SK-N-SH treated with all-trans-retinoic acid at 6 μM for 48 hours (cell line): Measurements from ENCODE around the gene ACAP2.

ENCODE experiments used
- CSRNP3 ChIP-seq: fragments of 250-450 bp; sonication (Bioruptor Pico); IDR thresholded peaks from 2 replicates; pipeline ENCODE4 v1.5.1; 2021; ENCODE audit warnings: mild to moderate bottlenecking, moderate library complexity
- GLIS3 ChIP-seq: fragments of 250-450 bp; sonication (Bioruptor Pico); IDR thresholded peaks from 2 replicates; pipeline ENCODE4 v1.5.0; 2020; ENCODE audit warnings: mild to moderate bottlenecking, moderate library complexity
- PATZ1 ChIP-seq: fragments of 250-450 bp; sonication (Bioruptor Pico); IDR thresholded peaks from 2 replicates; pipeline ENCODE4 v1.8.0; 2020; ENCODE audit warnings: mild to moderate bottlenecking, moderate library complexity, borderline replicate concordance
- RARB ChIP-seq: fragments of 250-450 bp; sonication (Bioruptor Pico); IDR thresholded peaks from 2 replicates; pipeline ENCODE4 v1.8.0; 2021; ENCODE audit warnings: mild to moderate bottlenecking, moderate library complexity
- TOX ChIP-seq: fragments of 250-450 bp; sonication (Bioruptor Pico); IDR thresholded peaks from 2 replicates; pipeline ENCODE4 v1.8.0; 2021; ENCODE audit warnings: mild to moderate bottlenecking, moderate library complexity, borderline replicate concordance
- ZC3H10 ChIP-seq: fragments of 250-450 bp; sonication (Bioruptor Pico); IDR thresholded peaks from 2 replicates; pipeline ENCODE4 v1.5.1; 2021; ENCODE audit warnings: mild to moderate bottlenecking, moderate library complexity
- ZFP30 ChIP-seq: fragments of 450-650 bp; formaldehyde crosslinking; IDR thresholded peaks from 2 replicates; pipeline ENCODE4 v1.5.0; 2022; ENCODE audit warnings: mild to moderate bottlenecking, moderate library complexity
- ZNF70 ChIP-seq: fragments of 450-650 bp; formaldehyde crosslinking; IDR thresholded peaks from 2 replicates; pipeline ENCODE4 v1.5.0; 2020; ENCODE audit warnings: mild to moderate bottlenecking, moderate library complexity

GRCh38 chr3:195416795-195417194, 26.0 kb downstream of the ACAP2 start:
- TF ChIP-seq ZC3H10 (CRISPR knock-in tag) (no peak), ZNF70 (CRISPR knock-in tag) (no peak), PATZ1 (CRISPR knock-in tag) (no peak), TOX (no peak), RARB (no peak), ZFP30 (CRISPR knock-in tag) (no peak), CSRNP3 (CRISPR knock-in tag) (no peak), GLIS3 (no peak)
